GM20000 (cell line): ENCODE data around the gene ACIN1.
"Not testable (repeated sequence)": the region's sequence is repeated elsewhere in the genome, so short reads cannot be mapped to it uniquely, and the experiment has no call there.

Experiments
- DNase-seq: peaks from one replicate; pipeline ENCODE4 v3.0.0; 2012; ENCODE audit warnings: low spot score
- CTCF ChIP-seq: IDR thresholded peaks from 2 replicates; pipeline ENCODE4 v1.5.1; 2012; ENCODE audit warnings: mild to moderate bottlenecking, control low read depth; ENCODE audit errors: extremely low read depth, missing control alignments

Gene ACIN1

GRCh38 chr14:23109769-23110168 lies 14.8 kb upstream of the ACIN1 start:
- DNase-seq = peak; percentile 5
- no peak for TF ChIP-seq CTCF

GRCh38 chr14:23108169-23108568 lies 13.2 kb upstream of the ACIN1 start:
- DNase-seq = not testable (repeated sequence)

GRCh38 chr14:23107620-23108019 lies 12.7 kb upstream of the ACIN1 start:
- not testable (repeated sequence) for DNase-seq

GRCh38 chr14:23106747-23107045 lies 11.8 kb upstream of the ACIN1 start:
- DNase-seq = no peak
- TF ChIP-seq CTCF = no peak

DNA sequence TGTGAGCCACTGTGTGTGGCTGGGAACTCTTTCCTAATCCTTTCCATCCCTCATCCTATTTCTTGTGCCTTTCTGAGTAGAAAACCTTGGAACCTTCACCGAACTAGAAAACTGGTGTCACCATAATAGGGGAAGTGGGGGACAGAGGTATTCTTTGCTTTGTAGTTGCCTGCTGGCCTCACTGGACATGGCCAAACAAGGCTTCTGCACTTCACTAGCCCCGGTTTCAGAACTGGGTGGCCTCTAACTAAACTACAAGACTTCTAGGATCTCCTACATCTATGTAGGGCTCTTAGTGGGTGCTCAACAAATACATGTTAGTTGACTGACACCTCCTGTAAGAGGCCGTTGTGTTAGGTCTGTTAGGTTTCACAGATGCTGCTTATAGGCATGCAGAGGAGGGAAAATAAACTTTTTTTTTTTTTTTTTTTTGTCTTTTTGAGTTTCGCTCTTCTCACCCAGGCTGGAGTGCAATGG lies 10.4 kb upstream of the ACIN1 start:
- DNase-seq = peak; percentile 3
- TF ChIP-seq CTCF = no peak

DNA sequence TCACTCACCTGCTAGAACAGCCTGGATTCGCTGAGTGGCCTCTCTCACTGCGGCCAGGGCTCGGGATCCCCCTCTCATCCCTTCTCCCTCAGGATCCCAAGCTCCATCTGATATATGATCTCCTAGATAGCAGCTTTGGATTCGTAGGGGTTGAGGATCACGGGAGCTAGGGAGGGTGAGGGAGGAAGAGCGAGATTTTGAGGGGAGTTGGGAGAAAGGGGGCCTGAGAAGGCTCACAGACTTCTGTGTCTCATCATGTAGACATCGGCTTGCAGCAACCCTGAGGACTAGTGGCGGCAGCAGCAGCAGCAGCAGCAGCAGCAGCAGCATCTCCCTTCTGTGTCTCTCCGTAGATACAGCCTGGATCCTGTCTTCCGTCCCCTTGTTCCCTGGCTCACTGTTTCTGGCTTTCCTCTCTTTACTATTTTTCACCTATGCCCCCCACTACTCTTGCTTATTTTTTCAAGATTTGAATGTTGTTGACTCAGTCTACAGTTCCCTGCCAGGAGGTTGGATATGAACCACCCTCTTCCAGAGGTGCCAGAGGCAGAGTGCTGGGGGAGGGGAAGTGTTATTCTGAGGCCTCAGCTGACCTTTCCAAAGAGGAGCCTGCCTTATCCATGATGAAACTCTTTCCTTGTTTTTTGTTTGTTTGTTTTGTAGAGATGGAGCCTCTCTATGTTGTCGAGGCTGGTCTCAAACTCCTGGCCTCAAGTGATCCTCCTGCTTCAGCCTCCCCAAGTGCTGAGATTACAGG lies 9.8 kb upstream of the ACIN1 start, which contains the start of gene CIROP:
Gene CIROP (minus strand): TSS at position 399 of the 757 bp plus-strand sequence. CDS start 69 bp downstream, at position 330.
- no peak for TF ChIP-seq CTCF
- DNase-seq = peak; percentile 4

GRCh38 chr14:23104070-23104590 lies 9.2 kb upstream of the ACIN1 start:
- peak; percentile 4 for DNase-seq
- TF ChIP-seq CTCF = no peak

- DNase-seq = peak; percentile 5
- TF ChIP-seq CTCF = no peak
These were observed 8.6 kb upstream of the ACIN1 start for GRCh38 chr14:23103581-23103980.
